MCF 10A (cell line): ENCODE data around the gene TMC4. TPM values are rescaled to one million over a fixed set of nuclear protein-coding genes. Genes with fewer than 3 reads are reported as not detected.

ENCODE experiments used
- BruUV-seq: library from RNA; stranded (reverse); fragments of 400-500 nt; replicated peaks from 2 replicates; lab custom pipeline; 2021; lab: Mats Ljungman, UMichigan
- CTCF ChIA-PET: fragments of 300-600 bp; sonication (Branson Sonifier 250); formaldehyde crosslinking; extraction: SDS; loops from one replicate; lab custom pipeline; 2021; ENCODE audit warnings: antibody characterized with exemption, inconsistent platforms; lab: Yijun Ruan, JAX
- POLR2A ChIA-PET: fragments of 300-600, 350-650 bp; sonication (Branson Sonifier 250); formaldehyde crosslinking; extraction: SDS; loops from one replicate; lab custom pipeline; 2020; ENCODE audit warnings: antibody characterized with exemption, inconsistent platforms; lab: Yijun Ruan, JAX
- DNase-seq: peaks from one replicate; pipeline ENCODE4 v3.0.0-alpha.2; 2018; ENCODE audit not compliant: unreplicated experiment
- H3K27ac Mint-ChIP-seq: one replicate; pipeline ENCODE4 v1.8.0; 2022; ENCODE audit warnings: mild to moderate bottlenecking, low read depth, mixed read lengths; ENCODE audit not compliant: unreplicated experiment
- H3K27me3 Mint-ChIP-seq: one replicate; pipeline ENCODE4 v1.8.0; 2022; ENCODE audit warnings: mixed read lengths; ENCODE audit not compliant: insufficient read depth, unreplicated experiment
- H3K36me3 Mint-ChIP-seq: one replicate; pipeline ENCODE4 v1.8.0; 2022; ENCODE audit warnings: mild to moderate bottlenecking, moderate library complexity, mixed read lengths; ENCODE audit not compliant: insufficient read depth, unreplicated experiment
- H3K4me1 Mint-ChIP-seq: one replicate; pipeline ENCODE4 v1.8.0; 2022; ENCODE audit warnings: mixed read lengths; ENCODE audit not compliant: insufficient read depth, unreplicated experiment
- H3K4me3 Mint-ChIP-seq: one replicate; pipeline ENCODE4 v1.8.0; 2022; ENCODE audit warnings: mild to moderate bottlenecking, moderate library complexity, mixed read lengths; ENCODE audit not compliant: unreplicated experiment
- H3K9me3 Mint-ChIP-seq: one replicate; pipeline ENCODE4 v1.8.0; 2022; ENCODE audit warnings: mixed read lengths; ENCODE audit not compliant: unreplicated experiment
- intact Hi-C: fragments of 100-400 bp; cut with micrococcal nuclease; formaldehyde crosslinking; loops from 2 replicates; pipeline ENCODE4 v1.14.1; 2022
- total RNA-seq: library from RNA; stranded (reverse); gene quantifications from 2 replicates; pipeline ENCODE4 v1.2.3, GENCODE V29; 2022
- TF ChIP-seq, protein P1 (sequence below): fragments of 200-600 bp; IDR thresholded peaks from one replicate; pipeline ENCODE4 v1.8.0; 2022; ENCODE audit warnings: antibody characterized with exemption, mild to moderate bottlenecking; ENCODE audit not compliant: unreplicated experiment

TMC4 gene
- total RNA-seq, 1 experiment from 2014 or later: 6.1 TPM

DNA sequence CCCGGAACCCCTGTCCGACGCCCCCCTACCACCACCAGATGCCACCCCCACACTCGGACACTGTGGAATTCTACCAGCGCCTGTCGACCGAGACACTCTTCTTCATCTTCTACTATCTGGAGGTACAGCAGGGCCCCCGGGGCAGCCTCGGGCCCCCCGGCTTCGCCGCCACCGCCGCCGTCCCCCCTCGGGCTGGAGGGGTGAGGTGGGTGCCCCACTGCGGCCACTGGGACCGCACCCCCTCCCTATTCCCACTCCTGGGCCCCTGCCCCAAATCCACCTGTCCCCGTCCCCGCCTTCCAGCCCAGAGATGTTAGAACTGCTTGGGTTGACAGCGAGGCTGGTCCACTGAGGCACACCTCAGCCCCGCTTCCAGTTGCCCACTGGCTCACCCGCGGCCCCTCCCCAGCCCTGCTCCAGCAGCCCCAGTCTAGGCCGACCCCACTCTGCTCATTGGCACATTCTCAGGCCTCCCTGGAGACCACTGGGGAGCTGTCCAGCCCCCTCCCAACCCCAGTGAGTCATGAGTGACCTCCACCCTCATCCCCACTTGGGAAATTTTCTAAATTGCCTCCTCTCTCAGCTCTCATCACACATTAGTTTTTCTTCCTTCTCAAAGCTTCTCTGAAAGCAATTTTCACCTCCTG is 20.0 kb downstream of the TMC4 start:
- TF ChIP-seq, protein P1, sequence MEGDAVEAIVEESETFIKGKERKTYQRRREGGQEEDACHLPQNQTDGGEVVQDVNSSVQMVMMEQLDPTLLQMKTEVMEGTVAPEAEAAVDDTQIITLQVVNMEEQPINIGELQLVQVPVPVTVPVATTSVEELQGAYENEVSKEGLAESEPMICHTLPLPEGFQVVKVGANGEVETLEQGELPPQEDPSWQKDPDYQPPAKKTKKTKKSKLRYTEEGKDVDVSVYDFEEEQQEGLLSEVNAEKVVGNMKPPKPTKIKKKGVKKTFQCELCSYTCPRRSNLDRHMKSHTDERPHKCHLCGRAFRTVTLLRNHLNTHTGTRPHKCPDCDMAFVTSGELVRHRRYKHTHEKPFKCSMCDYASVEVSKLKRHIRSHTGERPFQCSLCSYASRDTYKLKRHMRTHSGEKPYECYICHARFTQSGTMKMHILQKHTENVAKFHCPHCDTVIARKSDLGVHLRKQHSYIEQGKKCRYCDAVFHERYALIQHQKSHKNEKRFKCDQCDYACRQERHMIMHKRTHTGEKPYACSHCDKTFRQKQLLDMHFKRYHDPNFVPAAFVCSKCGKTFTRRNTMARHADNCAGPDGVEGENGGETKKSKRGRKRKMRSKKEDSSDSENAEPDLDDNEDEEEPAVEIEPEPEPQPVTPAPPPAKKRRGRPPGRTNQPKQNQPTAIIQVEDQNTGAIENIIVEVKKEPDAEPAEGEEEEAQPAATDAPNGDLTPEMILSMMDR: no peak
- DNase-seq: no peak
- no peak overlapping the region for H3K4me3 Mint-ChIP-seq
- peak overlapping the region; percentile 66 for H3K27ac Mint-ChIP-seq
- no peaks in the 10 kb centered on the region for H3K27me3 Mint-ChIP-seq
- H3K4me1 Mint-ChIP-seq: no peaks in the 10 kb centered on the region
- CTCF ChIA-PET: interaction anchor here (0.6 kb wide), 1 partner anchor 920 kb away, joined by 4 read pairs; no protein-coding TSS in a partner anchor
- intact Hi-C loops: no loop called here
- POLR2A ChIA-PET: interaction anchor here (0.7 to 10.2 kb wide), 3 partner anchors 8 to 309 kb away, joined by 3 to 110 read pairs (median 4); partner anchors contain the start of gene CNOT3
- H3K36me3 Mint-ChIP-seq: peaks cover 89% of the 10 kb centered on the region
- no TSS peak for BruUV-seq
- H3K9me3 Mint-ChIP-seq: no peaks in the 10 kb centered on the region

DNA sequence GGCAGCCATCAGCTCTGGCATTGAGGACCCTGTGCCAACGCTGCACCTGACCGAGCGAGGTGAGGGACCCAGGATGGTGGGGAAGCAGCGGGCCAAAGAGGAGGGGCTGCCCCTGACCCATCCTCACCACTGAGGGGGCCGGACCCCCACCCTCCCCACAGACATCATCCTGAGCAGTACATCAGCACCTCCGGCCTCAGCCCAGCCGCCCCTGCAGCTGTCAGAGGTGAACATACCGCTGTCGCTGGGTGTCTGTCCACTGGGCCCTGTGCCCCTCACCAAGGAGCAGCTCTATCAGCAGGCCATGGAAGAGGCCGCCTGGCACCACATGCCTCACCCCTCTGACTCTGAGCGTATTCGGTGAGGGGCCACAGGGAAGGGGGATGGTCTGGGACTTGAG is 20.7 kb downstream of the TMC4 start:
- ChIA-PET CTCF (interaction anchor here (0.6 kb wide), 1 partner anchor 920 kb away, joined by 4 read pairs; no protein-coding TSS in a partner anchor), POLR2A (interaction anchor here (0.6 to 10.2 kb wide), 3 partner anchors 14 to 310 kb away, joined by 3 to 110 read pairs (median 4); partner anchors contain the start of gene CNOT3)
- BruUV-seq: no TSS peak
- DNase-seq: no peak
- Mint-ChIP-seq H3K27me3 (no peaks in the 10 kb centered on the region), H3K4me3 (no peak overlapping the region), H3K36me3 (peaks cover 89% of the 10 kb centered on the region), H3K27ac (no peak overlapping the region), H3K4me1 (no peaks in the 10 kb centered on the region), H3K9me3 (no peaks in the 10 kb centered on the region)
- TF ChIP-seq, protein P1: no peak
- intact Hi-C loops: no loop called here

DNA sequence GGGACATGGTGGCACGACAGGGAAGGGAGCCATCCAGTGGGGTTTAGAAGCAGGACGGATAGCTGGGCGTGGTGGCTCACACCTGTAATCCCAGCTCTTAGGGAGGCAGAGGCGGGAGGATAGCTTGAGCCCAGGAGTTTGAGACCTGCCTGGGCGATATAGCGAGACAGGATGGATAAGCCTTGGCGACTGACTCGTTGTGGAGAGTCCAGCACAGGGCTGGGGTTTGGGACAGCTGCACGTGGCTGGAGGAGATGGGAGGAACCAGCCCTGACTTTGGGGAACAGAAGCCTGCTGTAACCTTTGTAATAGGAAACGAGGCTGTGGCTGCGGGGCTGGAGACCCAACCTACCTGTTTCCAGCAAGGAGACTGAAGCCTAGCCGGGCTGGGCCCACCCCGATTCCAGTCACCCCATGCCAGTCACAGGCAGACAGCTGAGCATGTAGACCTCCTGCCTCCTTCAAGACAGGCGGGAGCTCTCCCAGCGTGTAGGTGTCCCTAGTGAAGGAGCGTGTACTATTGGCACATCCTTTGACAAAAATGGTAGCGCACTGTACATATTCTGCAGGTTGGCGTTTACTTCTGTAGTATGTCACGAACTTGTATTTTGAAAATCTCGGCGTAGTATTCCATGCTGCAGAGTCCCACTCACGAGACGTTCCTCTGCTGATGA is 21.5 kb downstream of the TMC4 start:
- Mint-ChIP-seq H3K27ac (no peak overlapping the region), H3K9me3 (no peaks in the 10 kb centered on the region), H3K4me1 (no peaks in the 10 kb centered on the region), H3K4me3 (no peak overlapping the region), H3K36me3 (peaks cover 89% of the 10 kb centered on the region), H3K27me3 (no peaks in the 10 kb centered on the region)
- BruUV-seq: no TSS peak
- DNase-seq: no peak
- intact Hi-C loops: no loop called here
- ChIA-PET CTCF (no interaction called here), POLR2A (interaction anchor here (0.6 to 10.2 kb wide), 4 partner anchors 8 to 36 kb away, joined by 3 to 110 read pairs (median 6); partner anchors contain the start of genes CNOT3, LENG1, PRPF31 and TFPT)
- TF ChIP-seq, protein P1: no peak
